ENCODE data around the gene HMG20A.

The HMG20A gene

GRCh38 chr15:77430213-77430612, 9.5 kb downstream of the HMG20A start:
- no peak for DNase-seq (ENCODE audit: insufficient read length, low spot score)
- no peak for TF ChIP-seq POLR2A (IDR thresholded peaks at IDR 0.05; ENCODE audit: low read depth, low read length)
- FAIRE-seq: no peak

- TF ChIP-seq POLR2A (IDR thresholded peaks at IDR 0.05; ENCODE audit: low read depth, low read length): no peak
- FAIRE-seq: no peak
- DNase-seq (ENCODE audit: insufficient read length, low spot score): no peak
Measured at GRCh38 chr15:77430652-77431051, 10.0 kb downstream of the HMG20A start.

GRCh38 chr15:77436822-77437221, 16.1 kb downstream of the HMG20A start:
- no peak for FAIRE-seq
- TF ChIP-seq POLR2A (IDR thresholded peaks at IDR 0.05; ENCODE audit: low read depth, low read length): no peak
- DNase-seq (ENCODE audit: insufficient read length, low spot score): no peak

- no peak for FAIRE-seq
Measured at GRCh38 chr15:77437264-77437663, 16.6 kb downstream of the HMG20A start.

GRCh38 chr15:77440378-77440999, 19.8 kb downstream of the HMG20A start:
- DNase-seq (ENCODE audit: insufficient read length, low spot score) (no peak), FAIRE-seq (peak; percentile 65)
- no peak for TF ChIP-seq POLR2A (IDR thresholded peaks at IDR 0.05; ENCODE audit: low read depth, low read length)

More at GRCh38 chr15:77437264-77437663, 16.6 kb downstream of the HMG20A start:
- no peak for DNase-seq (ENCODE audit: insufficient read length, low spot score)
- no peak for TF ChIP-seq POLR2A (IDR thresholded peaks at IDR 0.05; ENCODE audit: low read depth, low read length)

- TF ChIP-seq POLR2A (IDR thresholded peaks at IDR 0.05; ENCODE audit: low read depth, low read length): no peak
- FAIRE-seq (no peak), DNase-seq (ENCODE audit: insufficient read length, low spot score) (no peak)
Measured at GRCh38 chr15:77446840-77447390, 26.2 kb downstream of the HMG20A start.

- no peak for DNase-seq (ENCODE audit: insufficient read length, low spot score)
- TF ChIP-seq POLR2A (IDR thresholded peaks at IDR 0.05; ENCODE audit: low read depth, low read length): no peak
- FAIRE-seq: no peak
Measured at GRCh38 chr15:77454265-77454664, 33.6 kb downstream of the HMG20A start.

- no peak for FAIRE-seq
- no peak for DNase-seq (ENCODE audit: insufficient read length, low spot score)
- TF ChIP-seq POLR2A (IDR thresholded peaks at IDR 0.05; ENCODE audit: low read depth, low read length): no peak
Measured at GRCh38 chr15:77454951-77455350, 34.3 kb downstream of the HMG20A start.

GRCh38 chr15:77455696-77456321, 35.1 kb downstream of the HMG20A start:
- peak; percentile 43 for FAIRE-seq

GRCh38 chr15:77456746-77457145, 36.1 kb downstream of the HMG20A start:
- FAIRE-seq: no peak
- DNase-seq (ENCODE audit: insufficient read length, low spot score): no peak
- no peak for TF ChIP-seq POLR2A (IDR thresholded peaks at IDR 0.05; ENCODE audit: low read depth, low read length)

More at GRCh38 chr15:77455696-77456321, 35.1 kb downstream of the HMG20A start:
- TF ChIP-seq POLR2A (IDR thresholded peaks at IDR 0.05; ENCODE audit: low read depth, low read length): no peak
- no peak for DNase-seq (ENCODE audit: insufficient read length, low spot score)

GRCh38 chr15:77457191-77457904, 36.7 kb downstream of the HMG20A start:
- FAIRE-seq: peak; percentile 15
- no peak for TF ChIP-seq POLR2A (IDR thresholded peaks at IDR 0.05; ENCODE audit: low read depth, low read length)
- no peak for DNase-seq (ENCODE audit: insufficient read length, low spot score)

- FAIRE-seq (no peak), DNase-seq (ENCODE audit: insufficient read length, low spot score) (no peak)
- TF ChIP-seq POLR2A (IDR thresholded peaks at IDR 0.05; ENCODE audit: low read depth, low read length): no peak
Measured at GRCh38 chr15:77457905-77458265, 37.2 kb downstream of the HMG20A start.

GRCh38 chr15:77459031-77459430, 38.3 kb downstream of the HMG20A start:
- FAIRE-seq: no peak

GRCh38 chr15:77461486-77461885, 40.8 kb downstream of the HMG20A start:
- DNase-seq (ENCODE audit: insufficient read length, low spot score) (no peak), FAIRE-seq (no peak)
- no peak for TF ChIP-seq POLR2A (IDR thresholded peaks at IDR 0.05; ENCODE audit: low read depth, low read length)

More at GRCh38 chr15:77459031-77459430, 38.3 kb downstream of the HMG20A start:
- no peak for DNase-seq (ENCODE audit: insufficient read length, low spot score)
- TF ChIP-seq POLR2A (IDR thresholded peaks at IDR 0.05; ENCODE audit: low read depth, low read length): no peak
